Peyer's patch (tissue), 4 donors: Measurements from ENCODE around the gene FAM163A. TPM values are rescaled to one million over a fixed set of nuclear protein-coding genes. Genes with fewer than 3 reads are reported as not detected.
"Not testable (repeated sequence)": the region's sequence is repeated elsewhere in the genome, so short reads cannot be mapped to it uniquely, and the experiment has no call there.

Experiments
- DNase-seq, 3 donors: peaks; one replicate each; pipeline ENCODE4 v3.0.0-alpha.2; 2017 to 2019
- H3K27ac ChIP-seq, 4 donors: fragments of 200-600 bp; sonication (generic); one replicate each; pipeline ENCODE4 v1.5.1; 2016 to 2019
- H3K27me3 ChIP-seq, 2 donors: fragments of 200-600 bp; sonication (generic); one replicate each; pipeline ENCODE4 v1.5.1; 2019
- H3K36me3 ChIP-seq, 3 donors: fragments of 200-600 bp; sonication (generic); one replicate each; pipeline ENCODE4 v1.5.1; 2016 to 2019
- H3K4me1 ChIP-seq, 4 donors: fragments of 200-600 bp; sonication (generic); one replicate each; pipeline ENCODE4 v1.5.1; 2016 to 2019
- H3K4me3 ChIP-seq, 4 donors: fragments of 200-600 bp; sonication (generic); 1 replicate in 3 of 4; 2 replicates in 1 of 4; pipeline ENCODE4 v1.5.1; 2016 to 2019; ENCODE audit warnings: mild to moderate bottlenecking in 1 of 4
- H3K9me3 ChIP-seq, 4 donors: fragments of 200-600 bp; sonication (generic); one replicate each; pipeline ENCODE4 v1.5.1; 2016 to 2019; ENCODE audit warnings: mild to moderate bottlenecking in 1 of 4
- CTCF ChIP-seq, 6 experiments: fragments of 450-650 bp in 4 of 6; fragments of 200-600 bp in 2 of 6; sonication (generic) in 1 of 6; IDR thresholded peaks; one replicate each; pipeline ENCODE4 v1.5.1; 2017 to 2019; ENCODE audit warnings: antibody characterized with exemption in 6 of 6, mild to moderate bottlenecking in 3 of 6, moderate library complexity in 1 of 6
- POLR2A ChIP-seq, 2 donors: fragments of 450-650 bp; IDR thresholded peaks; one replicate each; pipeline ENCODE4 v1.5.1; 2017; ENCODE audit warnings: antibody characterized with exemption in 2 of 2, mild to moderate bottlenecking in 2 of 2, moderate library complexity in 2 of 2
- total RNA-seq, 4 donors: library from RNA; depleted of rRNA; stranded (reverse); fragments of >200 nt; gene quantifications; one replicate each; pipeline ENCODE4 v1.1.0, GENCODE V29; 2016

Gene FAM163A
- total RNA-seq, 4 donors from 2014 or later, result 0.67 to 5.0 (median 1.2) TPM; not detected in 1

- Histone ChIP-seq H3K36me3 (no peaks in the 10 kb centered on the region), H3K4me1 (no peaks in the 10 kb centered on the region), H3K27me3 (no peaks in the 10 kb centered on the region), H3K9me3 (no peaks in the 10 kb centered on the region), H3K27ac (no peak overlapping the region), H3K4me3 (no peak overlapping the region)
- peak in 2 of 3 donors; percentile 3 to 22 for DNase-seq
- TF ChIP-seq CTCF (IDR thresholded peaks at IDR 0.05), result no peak
- TF ChIP-seq POLR2A (IDR thresholded peaks at IDR 0.05), result no peak
Measured at GRCh38 chr1:179826626-179827280, 83.7 kb downstream of the FAM163A start.

GRCh38 chr1:179828554-179829110, 85.5 kb downstream of the FAM163A start:
- no peak for TF ChIP-seq CTCF (IDR thresholded peaks at IDR 0.05)
- no peak for TF ChIP-seq POLR2A (IDR thresholded peaks at IDR 0.05)
- H3K4me1 ChIP-seq, result no peaks in the 10 kb centered on the region
- DNase-seq, result peak in 2 of 3 donors; percentile 3 to 31
- H3K27ac ChIP-seq, result no peak overlapping the region
- no peaks in the 10 kb centered on the region for H3K27me3 ChIP-seq
- no peaks in the 10 kb centered on the region for H3K36me3 ChIP-seq
- H3K4me3 ChIP-seq, result no peak overlapping the region
- no peaks in the 10 kb centered on the region for H3K9me3 ChIP-seq

GRCh38 chr1:179831225-179831624, 88.1 kb downstream of the FAM163A start:
- no peak for DNase-seq

GRCh38 chr1:179831852-179832699, 89.0 kb downstream of the FAM163A start:
- TF ChIP-seq POLR2A (IDR thresholded peaks at IDR 0.05) (no peak), CTCF (IDR thresholded peaks at IDR 0.05) (no peak)
- H3K27ac ChIP-seq, result no peak overlapping the region
- no peaks in the 10 kb centered on the region for H3K36me3 ChIP-seq
- H3K4me3 ChIP-seq, result no peak overlapping the region
- H3K27me3 ChIP-seq, result no peaks in the 10 kb centered on the region
- DNase-seq, result peak in 2 of 3 donors; percentile 14 to 24
- H3K4me1 ChIP-seq, result no peaks in the 10 kb centered on the region
- H3K9me3 ChIP-seq, result no peaks in the 10 kb centered on the region

More at GRCh38 chr1:179831225-179831624, 88.1 kb downstream of the FAM163A start:
- H3K27me3 ChIP-seq, result no peaks in the 10 kb centered on the region
- TF ChIP-seq POLR2A (IDR thresholded peaks at IDR 0.05), result no peak
- TF ChIP-seq CTCF (IDR thresholded peaks at IDR 0.05), result no peak
- no peaks in the 10 kb centered on the region for H3K9me3 ChIP-seq
- no peaks in the 10 kb centered on the region for H3K36me3 ChIP-seq
- no peak overlapping the region for H3K27ac ChIP-seq
- H3K4me3 ChIP-seq, result no peak overlapping the region
- H3K4me1 ChIP-seq, result no peaks in the 10 kb centered on the region

GRCh38 chr1:179836686-179837445, 93.8 kb downstream of the FAM163A start:
- H3K27ac ChIP-seq, H3K27me3 ChIP-seq, H3K4me3 ChIP-seq, H3K4me1 ChIP-seq, DNase-seq, H3K9me3 ChIP-seq: not testable (repeated sequence)
- peaks cover 0 to 18% (median 0%) of the 10 kb centered on the region in 3 donors for H3K36me3 ChIP-seq
